Activated naive CD8-positive, alpha-beta T cell treated with anti-CD3 and anti-CD28 coated beads, Interleukin-2, amount 50 U/mL, for 16 hours (primary cell): ENCODE data around the gene TULP3.
"Not testable (repeated sequence)": the region's sequence is repeated elsewhere in the genome, so short reads cannot be mapped to it uniquely, and the experiment has no call there.

ENCODE experiments used
- DNase-seq: peaks from one replicate; pipeline ENCODE4 v3.0.0-alpha.2; 2020; ENCODE audit warnings: low read depth, low spot score

Gene TULP3

GRCh38 chr12:2890388-2891239 is at the start of gene TULP3:
Gene TULP3 (plus strand): TSS chr12:2890891. CDS start chr12:2890948, 57 bp downstream.
- peak; percentile 96 for DNase-seq

GRCh38 chr12:2841056-2841650 is 49.5 kb upstream of the TULP3 start:
- DNase-seq = no peak

- no peak for DNase-seq
Observed at GRCh38 chr12:2842948-2843347, 47.7 kb upstream of the TULP3 start.

GRCh38 chr12:2844786-2845185 is 45.9 kb upstream of the TULP3 start:
- no peak for DNase-seq

- no peak for DNase-seq
Observed at GRCh38 chr12:2845280-2845679, 45.4 kb upstream of the TULP3 start.

- no peak for DNase-seq
Observed at GRCh38 chr12:2851931-2852330, 38.8 kb upstream of the TULP3 start.

GRCh38 chr12:2853626-2854025 is 37.1 kb upstream of the TULP3 start:
- DNase-seq = no peak

GRCh38 chr12:2854669-2855453 is 35.8 kb upstream of the TULP3 start:
- no peak for DNase-seq

GRCh38 chr12:2855546-2855945 is 35.1 kb upstream of the TULP3 start:
- DNase-seq = no peak

- DNase-seq = no peak
Observed at GRCh38 chr12:2856051-2856450, 34.6 kb upstream of the TULP3 start.

- DNase-seq = no peak
Observed at GRCh38 chr12:2857021-2857431, 33.7 kb upstream of the TULP3 start, which contains the start of gene TEX52. Gene TEX52 (minus strand): TSS chr12:2857039. CDS start chr12:2857026, 13 bp downstream.

- DNase-seq = no peak
Observed at GRCh38 chr12:2857576-2857975, 33.1 kb upstream of the TULP3 start.

GRCh38 chr12:2858334-2858733 is 32.4 kb upstream of the TULP3 start:
- no peak for DNase-seq

- no peak for DNase-seq
Observed at GRCh38 chr12:2858944-2859421, 31.7 kb upstream of the TULP3 start.

GRCh38 chr12:2860170-2860569 is 30.5 kb upstream of the TULP3 start:
- no peak for DNase-seq

- DNase-seq = no peak
Observed at GRCh38 chr12:2862876-2863275, 27.8 kb upstream of the TULP3 start.

GRCh38 chr12:2863402-2863801 is 27.3 kb upstream of the TULP3 start:
- DNase-seq = not testable (repeated sequence)

- DNase-seq = no peak
Observed at GRCh38 chr12:2864198-2864597, 26.5 kb upstream of the TULP3 start.

- DNase-seq = not testable (repeated sequence)
Observed at GRCh38 chr12:2868986-2869632, 21.6 kb upstream of the TULP3 start.

GRCh38 chr12:2876431-2877046 is 14.2 kb upstream of the TULP3 start:
- DNase-seq = no peak
